Right ventricle myocardium superior (tissue), 1 donor: ENCODE results near the gene CAND1. TPM values are rescaled to one million over a fixed set of nuclear protein-coding genes. Genes with fewer than 3 reads are reported as not detected.

Experiments used
- ATAC-seq: fragments of 200-7000 bp; cut with Tn5 transposase; one replicate; pipeline ENCODE4 v1.9.1; 2020; ENCODE audit warnings: mild to moderate bottlenecking; ENCODE audit not compliant: poor library complexity
- DNase-seq: peaks from one replicate; pipeline ENCODE4 v3.0.0-alpha.2; 2020
- intact Hi-C: fragments of 100-400 bp; cut with DNase I; formaldehyde crosslinking; loops from one replicate; pipeline ENCODE4 v1.11.2; 2022
- total RNA-seq: library from RNA; stranded (reverse); fragmentation: NEBNext Ultra II Directional; extraction: Animal tissue kit (Norgen Biotek cat#: 25700); gene quantifications from one replicate; pipeline ENCODE4 v1.2.1, GENCODE V29; 2021
- donor health status: DM: no; HTN: yes; CAD: no; lungs with severe emphysema.

Gene CAND1
- total RNA-seq, 1 donor from 2014 or later, result 29.8 TPM

GRCh38 chr12:67275380-67275913 lies 6.3 kb downstream of the CAND1 start:
- ATAC-seq, result no peak
- intact Hi-C loops, result no loop called here

DNA sequence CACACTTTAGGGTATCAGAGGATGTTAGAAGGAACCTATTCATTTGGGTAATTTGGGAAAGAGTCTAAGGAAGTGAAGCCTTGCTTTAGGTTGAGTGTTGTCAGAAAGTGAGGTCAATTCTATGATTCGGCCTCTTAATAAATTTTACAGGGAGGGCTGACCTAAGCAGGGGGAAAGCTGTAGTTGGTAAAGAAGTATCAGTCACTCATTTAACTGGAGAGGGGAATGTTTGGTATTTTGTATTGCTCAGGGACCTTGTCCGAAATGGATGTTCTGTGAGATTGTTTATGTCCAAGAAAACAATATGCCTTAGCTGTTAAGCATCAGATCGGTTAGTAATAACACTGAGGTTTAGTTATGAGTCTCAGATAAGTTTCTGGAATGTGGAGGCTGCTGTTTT lies 7.3 kb downstream of the CAND1 start:
- intact Hi-C loops, result no loop called here
- ATAC-seq, result no peak
- no peak for DNase-seq

More at GRCh38 chr12:67275380-67275913, 6.3 kb downstream of the CAND1 start:
- DNase-seq, result no peak

- DNase-seq (no peak), ATAC-seq (no peak)
- intact Hi-C loops, result no loop called here
These were observed 10.5 kb downstream of the CAND1 start for GRCh38 chr12:67279637-67280036.

GRCh38 chr12:67280088-67280487 lies 10.9 kb downstream of the CAND1 start:
- no peak for DNase-seq
- intact Hi-C loops, result no loop called here
- ATAC-seq, result no peak

GRCh38 chr12:67280572-67280971 lies 11.4 kb downstream of the CAND1 start:
- intact Hi-C loops, result no loop called here
- ATAC-seq (no peak), DNase-seq (no peak)

DNA sequence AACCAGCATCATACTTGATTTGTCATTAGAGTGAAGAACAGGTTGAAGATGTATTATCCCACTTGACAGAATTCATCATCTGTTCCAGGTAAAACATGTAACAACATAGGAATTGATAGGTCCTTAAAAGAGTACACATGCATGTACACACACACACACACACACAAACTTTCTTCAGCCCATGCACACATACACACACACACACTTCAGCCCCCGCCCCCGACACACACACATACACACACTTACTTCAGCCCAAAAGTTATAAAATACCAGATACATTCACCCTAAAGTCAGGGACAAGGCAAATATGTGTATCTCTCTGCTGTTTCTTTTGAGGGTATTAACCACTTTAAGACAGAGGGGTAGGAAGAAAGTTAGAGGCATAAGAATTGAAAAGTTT lies 15.4 kb downstream of the CAND1 start:
- intact Hi-C loops, result no loop called here
- DNase-seq, result no peak
- ATAC-seq, result no peak

DNA sequence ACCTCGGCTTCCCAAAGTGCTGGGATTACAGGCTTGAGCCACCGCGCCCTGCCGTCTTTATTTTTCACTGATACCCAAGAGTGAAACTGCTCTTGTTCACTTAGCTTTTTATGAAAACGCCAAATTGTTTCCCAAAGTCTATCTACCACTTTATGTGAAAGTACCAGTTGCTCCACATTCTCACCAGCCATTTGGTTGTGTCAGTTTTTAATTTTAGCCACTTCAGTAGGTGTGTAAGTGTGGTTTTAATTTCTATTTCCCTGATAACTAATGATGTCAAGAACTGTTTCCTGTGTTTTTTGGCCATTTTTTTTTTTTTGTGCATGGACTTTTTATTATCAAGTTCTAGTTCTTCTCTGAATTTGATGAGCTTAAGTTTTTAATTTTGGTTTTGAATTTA lies 17.1 kb downstream of the CAND1 start:
- intact Hi-C loops, result no loop called here
- ATAC-seq (no peak), DNase-seq (no peak)

DNA sequence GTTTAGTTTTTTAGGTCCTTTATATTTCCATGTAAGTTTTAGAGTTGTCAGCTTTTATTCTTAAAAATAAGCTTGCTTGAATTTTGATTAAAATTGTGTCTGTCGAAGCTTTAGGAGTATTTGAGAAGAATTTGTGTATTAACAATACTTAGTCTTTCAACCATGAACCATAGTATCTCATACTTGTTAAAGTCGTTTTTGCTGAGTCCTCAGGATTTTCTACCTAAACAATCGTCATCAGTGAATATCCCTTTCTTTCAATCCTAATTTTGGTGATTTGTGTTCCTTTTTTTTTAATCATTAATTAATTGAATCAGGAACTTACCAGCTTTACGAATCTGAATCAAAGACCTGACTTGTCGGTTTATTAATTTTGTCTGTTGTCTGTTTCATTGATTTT lies 18.2 kb downstream of the CAND1 start:
- ATAC-seq (no peak), DNase-seq (no peak)
- intact Hi-C loops, result no loop called here

DNA sequence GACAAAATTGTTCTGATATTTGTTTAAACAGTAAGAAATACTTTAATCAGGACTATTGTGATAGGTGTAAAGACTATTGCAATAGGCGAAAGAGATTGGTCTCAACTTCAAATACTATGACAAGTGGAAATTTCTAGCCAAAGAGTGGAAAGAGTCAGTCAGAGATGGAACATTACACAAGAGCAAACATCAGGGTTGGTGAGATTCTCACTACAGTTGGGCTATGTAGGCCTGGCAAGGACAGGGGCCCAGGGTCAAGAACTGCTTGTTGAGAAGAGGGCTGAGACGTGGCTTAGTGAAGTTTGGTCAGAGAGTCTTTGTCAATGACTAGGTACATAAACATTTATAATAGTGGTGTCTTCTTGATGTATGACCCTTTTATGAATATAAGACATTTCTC lies 19.4 kb downstream of the CAND1 start:
- ATAC-seq (no peak), DNase-seq (no peak)
- intact Hi-C loops, result no loop called here

GRCh38 chr12:67290378-67290777 lies 21.2 kb downstream of the CAND1 start:
- DNase-seq, result no peak
- no peak for ATAC-seq
- intact Hi-C loops, result no loop called here

- intact Hi-C loops, result no loop called here
- ATAC-seq (no peak), DNase-seq (no peak)
These were observed 30.4 kb downstream of the CAND1 start for GRCh38 chr12:67299526-67299925.

GRCh38 chr12:67299926-67300325 lies 30.8 kb downstream of the CAND1 start:
- intact Hi-C loops, result no loop called here
- DNase-seq (no peak), ATAC-seq (no peak)

GRCh38 chr12:67302162-67302561 lies 33.0 kb downstream of the CAND1 start:
- DNase-seq, result no peak
- intact Hi-C loops, result no loop called here
- no peak for ATAC-seq

DNA sequence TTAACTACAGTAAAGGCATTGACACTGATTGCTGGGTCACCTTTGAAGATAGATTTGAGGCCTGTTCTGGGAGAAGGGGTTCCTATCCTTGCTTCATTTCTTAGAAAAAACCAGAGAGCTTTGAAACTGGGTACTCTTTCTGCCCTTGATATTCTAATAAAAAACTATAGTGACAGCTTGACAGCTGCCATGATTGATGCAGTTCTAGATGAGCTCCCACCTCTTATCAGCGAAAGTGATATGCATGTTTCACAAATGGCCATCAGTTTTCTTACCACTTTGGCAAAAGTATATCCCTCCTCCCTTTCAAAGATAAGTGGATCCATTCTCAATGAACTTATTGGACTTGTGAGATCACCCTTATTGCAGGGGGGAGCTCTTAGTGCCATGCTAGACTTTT lies 36.4 kb downstream of the CAND1 start:
- intact Hi-C loops, result no loop called here
- ATAC-seq (no peak), DNase-seq (no peak)

GRCh38 chr12:67306712-67307111 lies 37.6 kb downstream of the CAND1 start:
- intact Hi-C loops, result no loop called here

DNA sequence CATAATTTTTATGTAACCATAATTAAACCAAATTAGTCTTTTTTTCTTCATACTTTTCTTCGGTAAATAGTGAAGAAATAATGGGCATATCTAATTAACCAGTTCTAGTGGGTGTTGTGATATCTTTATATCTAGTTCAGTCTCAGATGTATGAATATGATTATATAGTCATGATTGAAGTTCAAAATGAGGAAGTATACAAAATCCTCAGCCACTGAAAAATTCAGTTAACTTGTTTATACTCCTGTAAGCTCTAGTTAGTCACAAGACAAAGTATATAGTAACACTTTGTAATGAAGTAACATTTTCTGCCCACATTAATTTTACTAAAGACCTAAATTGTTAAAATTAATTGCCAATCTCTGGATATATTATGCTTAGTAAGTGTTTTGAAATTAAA lies 46.5 kb downstream of the CAND1 start:
- no peak for ATAC-seq
- DNase-seq, result no peak
- intact Hi-C loops, result no loop called here

More at GRCh38 chr12:67306712-67307111, 37.6 kb downstream of the CAND1 start:
- no peak for ATAC-seq
- DNase-seq, result no peak

DNA sequence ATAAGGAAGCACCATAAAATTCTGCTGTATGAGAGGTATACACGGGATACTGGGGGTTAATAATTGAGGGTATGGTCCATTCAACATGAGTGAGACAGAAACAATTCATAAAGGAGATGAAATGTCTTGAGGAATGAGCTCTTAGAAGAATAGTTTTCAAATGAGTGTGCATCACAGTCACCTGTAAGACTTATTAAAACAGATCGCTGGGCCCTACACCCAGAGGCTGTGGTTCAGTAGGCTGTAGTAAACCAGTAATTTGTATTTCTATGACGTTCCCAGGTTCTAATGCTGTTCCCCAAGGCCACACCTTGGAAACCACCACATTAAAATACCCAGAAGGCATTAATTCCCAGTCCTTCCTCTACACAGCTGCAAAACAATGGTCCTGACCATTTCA lies 49.6 kb downstream of the CAND1 start:
- no peak for DNase-seq
- intact Hi-C loops, result no loop called here
- ATAC-seq, result no peak

- ATAC-seq (no peak), DNase-seq (no peak)
- intact Hi-C loops, result no loop called here
These were observed 50.8 kb downstream of the CAND1 start for GRCh38 chr12:67319936-67320335.

DNA sequence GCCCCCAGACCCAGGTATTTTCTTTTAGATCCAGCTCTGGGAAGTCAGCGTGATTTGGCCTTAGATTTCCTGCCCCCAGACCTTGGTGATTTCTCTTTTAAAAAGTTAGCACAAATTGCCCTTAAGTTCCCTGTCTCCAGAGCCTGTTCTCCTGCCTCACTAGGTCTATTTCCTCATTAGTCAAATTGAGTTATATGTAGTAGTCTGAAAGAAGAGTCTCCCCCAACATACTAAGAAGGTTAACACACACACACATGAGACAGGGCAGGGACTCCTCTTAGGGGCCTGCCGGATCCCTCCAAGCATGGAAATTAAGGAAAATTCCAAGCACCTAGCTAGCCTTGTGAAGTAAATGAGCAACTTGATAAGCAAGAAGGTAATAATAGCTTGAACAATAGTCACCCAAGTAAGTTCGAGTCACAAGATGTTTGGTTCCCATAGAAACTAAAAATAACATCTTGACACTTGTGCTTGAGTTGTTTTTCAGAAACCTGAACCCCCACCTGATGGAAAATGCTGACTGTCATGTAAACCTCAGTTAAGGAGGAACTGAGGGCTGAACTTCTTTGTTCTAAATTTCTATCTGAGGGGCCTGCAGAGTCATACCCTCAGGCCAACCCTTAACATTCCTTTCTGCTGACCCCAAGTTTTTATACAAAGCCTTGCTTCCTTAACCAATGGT lies 51.6 kb downstream of the CAND1 start:
- ATAC-seq (no peak), DNase-seq (no peak)
- intact Hi-C loops, result no loop called here

GRCh38 chr12:67322580-67322979 lies 53.4 kb downstream of the CAND1 start:
- DNase-seq (no peak), ATAC-seq (no peak)
- intact Hi-C loops, result no loop called here

- ATAC-seq (no peak), DNase-seq (no peak)
- intact Hi-C loops, result no loop called here
These were observed 53.8 kb downstream of the CAND1 start for GRCh38 chr12:67323007-67323406.
